Left forelimb (tissue), 1 donor: ENCODE data around the gene SAMD5.

ENCODE experiments used
- DNase-seq: peaks from one replicate; pipeline ENCODE4 v3.0.0-alpha.2; 2018; ENCODE audit warnings: low spot score

SAMD5 gene

GRCh38 chr6:147618927-147619326 lies 110.4 kb downstream of the SAMD5 start:
- DNase-seq = no peak
